Endodermal cell (in vitro differentiated cells): ENCODE measurements around the gene HOXC4. TPM values are rescaled to one million over a fixed set of nuclear protein-coding genes. Genes with fewer than 3 reads are reported as not detected.
"Not testable (repeated sequence)": the region's sequence is repeated elsewhere in the genome, so short reads cannot be mapped to it uniquely, and the experiment has no call there.

Source experiments
- DNase-seq: peaks from one replicate; pipeline ENCODE4 v3.0.0-alpha.2; 2017
- H3K27ac ChIP-seq: 2 replicates; pipeline ENCODE4 v1.5.1; 2013; ENCODE audit warnings: mild to moderate bottlenecking, low read depth, low read length, moderate library complexity
- H3K27me3 ChIP-seq: 2 replicates; pipeline ENCODE4 v1.6.1; 2013; ENCODE audit warnings: mild to moderate bottlenecking, low read length, moderate library complexity; ENCODE audit not compliant: insufficient read depth, control insufficient read depth, poor library complexity, severe bottlenecking
- H3K36me3 ChIP-seq: 2 replicates; pipeline ENCODE4 v1.7.0; 2013; ENCODE audit warnings: mild to moderate bottlenecking, low read length, moderate library complexity; ENCODE audit not compliant: control insufficient read depth, insufficient read depth
- H3K4me1 ChIP-seq: one replicate; pipeline ENCODE4 v1.7.0; 2013; ENCODE audit warnings: low read length; ENCODE audit not compliant: control insufficient read depth, insufficient read depth
- H3K4me3 ChIP-seq: 2 replicates; pipeline ENCODE4 v1.5.1; 2013; ENCODE audit warnings: mild to moderate bottlenecking, low read length, moderate library complexity
- H3K9ac ChIP-seq: 2 replicates; pipeline ENCODE4 v1.6.1; 2013; ENCODE audit warnings: mild to moderate bottlenecking, low read length, moderate library complexity; ENCODE audit not compliant: poor library complexity, severe bottlenecking; ENCODE audit errors: extremely low read depth
- H3K9me3 ChIP-seq: 2 replicates; pipeline ENCODE4 v1.6.1; 2013; ENCODE audit warnings: mild to moderate bottlenecking, low read length, moderate library complexity; ENCODE audit not compliant: control insufficient read depth
- H3K27ac Mint-ChIP-seq: 2 replicates; pipeline ENCODE4 v1.8.0; 2020; ENCODE audit warnings: mixed read lengths
- H3K27me3 Mint-ChIP-seq: 2 replicates; pipeline ENCODE4 v1.8.0; 2021; ENCODE audit warnings: mild to moderate bottlenecking, mixed read lengths; ENCODE audit not compliant: insufficient read depth
- H3K36me3 Mint-ChIP-seq: 2 replicates; pipeline ENCODE4 v1.8.0; 2020; ENCODE audit warnings: low read depth, mixed read lengths
- H3K4me1 Mint-ChIP-seq: 2 replicates; pipeline ENCODE4 v1.8.0; 2020; ENCODE audit warnings: mixed read lengths
- H3K4me3 Mint-ChIP-seq: 2 replicates; pipeline ENCODE4 v1.8.0; 2020; ENCODE audit warnings: mild to moderate bottlenecking, moderate library complexity, mixed read lengths
- H3K9me3 Mint-ChIP-seq: 2 replicates; pipeline ENCODE4 v1.8.0; 2020; ENCODE audit warnings: mild to moderate bottlenecking, mixed read lengths
- CTCF ChIP-seq: fragments of 200-600 bp; sonication (generic); conservative IDR thresholded peaks from 2 replicates; pipeline ENCODE4 v1.5.0; 2021; ENCODE audit warnings: antibody characterized with exemption, mild to moderate bottlenecking
- WGBS, 2 experiments: methylation state at CpG; one replicate each; pipeline versions ENCODE4 v1.1.5 to v1.1.7; 2013; ENCODE audit warnings: missing lambda C conversion rate in 2 of 2, mixed read lengths in 1 of 2; ENCODE audit not compliant: insufficient coverage in 1 of 2, insufficient read length in 1 of 2; 5-methylcytosine and 5-hydroxymethylcytosine counted together
- total RNA-seq, 2 donors: library from RNA; stranded (reverse); fragmentation: NEBNext Ultra II Directional in 1 of 2; extraction: Animal tissue kit (Norgen Biotek cat#: 25700) in 1 of 2; gene quantifications; 2 replicates in 1 of 2; 3 replicates in 1 of 2; pipeline ENCODE4 v1.2.1, GENCODE V29; 2021

HOXC4 gene
- total RNA-seq, 2 donors from 2014 or later, result not detected

GRCh38 chr12:54041097-54041690, 12.4 kb upstream of the HOXC4 start:
- no peak for TF ChIP-seq CTCF
- peaks cover 10% of the 10 kb centered on the region for H3K9me3 ChIP-seq
- 25 to 56% methylated on average over 1 to 2 of the region's 2 CpGs for WGBS, 2 experiments
- H3K4me1 ChIP-seq, result no peaks in the 10 kb centered on the region
- H3K36me3 ChIP-seq, result no peaks in the 10 kb centered on the region
- no peak for DNase-seq
- peaks cover 100% of the 10 kb centered on the region for H3K27me3 ChIP-seq
- Mint-ChIP-seq H3K9me3 (peaks cover 9% of the 10 kb centered on the region), H3K27me3 (peaks cover 100% of the 10 kb centered on the region), H3K36me3 (no peaks in the 10 kb centered on the region), H3K4me1 (no peaks in the 10 kb centered on the region), H3K27ac (no peak overlapping the region), H3K4me3 (no peak overlapping the region)
- no peak overlapping the region for H3K4me3 ChIP-seq
- no peak overlapping the region for H3K27ac ChIP-seq
- no peak overlapping the region for H3K9ac ChIP-seq

GRCh38 chr12:54042033-54042432, 11.6 kb upstream of the HOXC4 start:
- not testable (repeated sequence) for H3K4me3 ChIP-seq, H3K27ac Mint-ChIP-seq, H3K36me3 ChIP-seq, H3K4me1 ChIP-seq, H3K27ac ChIP-seq, H3K4me1 Mint-ChIP-seq, H3K36me3 Mint-ChIP-seq, H3K9ac ChIP-seq, DNase-seq, H3K4me3 Mint-ChIP-seq, H3K9me3 Mint-ChIP-seq
- WGBS, 2 experiments, result 52 to 54% methylated on average over 5 to 6 of the region's 6 CpGs
- H3K27me3 Mint-ChIP-seq, result peaks cover 100% of the 10 kb centered on the region
- Histone ChIP-seq H3K9me3 (peaks cover 10% of the 10 kb centered on the region), H3K27me3 (peaks cover 100% of the 10 kb centered on the region)

- no peak overlapping the region for H3K27ac ChIP-seq
- Mint-ChIP-seq H3K36me3 (no peaks in the 10 kb centered on the region), H3K4me1 (peaks cover 3% of the 10 kb centered on the region), H3K4me3 (no peak overlapping the region), H3K27ac (no peak overlapping the region), H3K9me3 (peaks cover 9% of the 10 kb centered on the region), H3K27me3 (peaks cover 100% of the 10 kb centered on the region)
- peaks cover 10% of the 10 kb centered on the region for H3K9me3 ChIP-seq
- H3K4me1 ChIP-seq, result no peaks in the 10 kb centered on the region
- H3K4me3 ChIP-seq, result no peak overlapping the region
- H3K36me3 ChIP-seq, result no peaks in the 10 kb centered on the region
- no peak for DNase-seq
- 35 to 44% methylated on average over 4 to 6 of the region's 6 CpGs for WGBS, 2 experiments
- H3K9ac ChIP-seq, result no peak overlapping the region
- H3K27me3 ChIP-seq, result peaks cover 100% of the 10 kb centered on the region
- no peak for TF ChIP-seq CTCF
Observed at GRCh38 chr12:54042970-54043853, 10.4 kb upstream of the HOXC4 start.
